ENCODE results near the gene NPSR1.

NPSR1 gene

GRCh38 chr7:34749446-34749845 lies 91.4 kb downstream of the NPSR1 start:
- no peak for ATAC-seq

GRCh38 chr7:34750209-34750608 lies 92.2 kb downstream of the NPSR1 start:
- no peak for TF ChIP-seq TCF4 (CRISPR knock-in tag; IDR thresholded peaks at IDR 0.05; ENCODE audit: borderline replicate concordance)
- ATAC-seq: no peak

More at GRCh38 chr7:34749446-34749845, 91.4 kb downstream of the NPSR1 start:
- TF ChIP-seq CREB5 (CRISPR knock-in tag; IDR thresholded peaks at IDR 0.05; ENCODE audit: low read depth) (no peak), ARNTL (CRISPR knock-in tag; IDR thresholded peaks at IDR 0.05; ENCODE audit: borderline replicate concordance, low read depth) (no peak), ISL1 (CRISPR knock-in tag; IDR thresholded peaks at IDR 0.05) (no peak), ZFP3 (CRISPR knock-in tag; IDR thresholded peaks at IDR 0.05) (no peak), PATZ1 (CRISPR knock-in tag; IDR thresholded peaks at IDR 0.05; ENCODE audit: borderline replicate concordance) (no peak), PPARA (CRISPR knock-in tag; IDR thresholded peaks at IDR 0.05; ENCODE audit: borderline replicate concordance) (no peak), GLIS3 (CRISPR knock-in tag; IDR thresholded peaks at IDR 0.05) (no peak), CSRNP3 (CRISPR knock-in tag; IDR thresholded peaks at IDR 0.05) (no peak), POU6F1 (CRISPR knock-in tag; IDR thresholded peaks at IDR 0.05; ENCODE audit: borderline replicate concordance, low read depth) (no peak)

GRCh38 chr7:34750636-34751035 lies 92.6 kb downstream of the NPSR1 start:
- TF ChIP-seq TOX (CRISPR knock-in tag; IDR thresholded peaks at IDR 0.05; ENCODE audit: borderline replicate concordance): no peak
- no peak for TF ChIP-seq ZNF70 (CRISPR knock-in tag; IDR thresholded peaks at IDR 0.05)
- TF ChIP-seq OSR1 (CRISPR knock-in tag; IDR thresholded peaks at IDR 0.05): no peak
- no peak for TF ChIP-seq ARNTL (CRISPR knock-in tag; IDR thresholded peaks at IDR 0.05; ENCODE audit: borderline replicate concordance, low read depth)
- no peak for TF ChIP-seq BACH2 (CRISPR knock-in tag; IDR thresholded peaks at IDR 0.05; ENCODE audit: borderline replicate concordance)
- no peak for TF ChIP-seq TCF4 (CRISPR knock-in tag; IDR thresholded peaks at IDR 0.05; ENCODE audit: borderline replicate concordance)
- no peak for TF ChIP-seq POU6F1 (CRISPR knock-in tag; IDR thresholded peaks at IDR 0.05; ENCODE audit: borderline replicate concordance, low read depth)
- TF ChIP-seq ZNF8 (CRISPR knock-in tag; IDR thresholded peaks at IDR 0.05): no peak
- TF ChIP-seq ZFP3 (CRISPR knock-in tag; IDR thresholded peaks at IDR 0.05): no peak
- TF ChIP-seq ZFP30 (CRISPR knock-in tag; IDR thresholded peaks at IDR 0.05): no peak
- no peak for TF ChIP-seq PPARA (CRISPR knock-in tag; IDR thresholded peaks at IDR 0.05; ENCODE audit: borderline replicate concordance)
- no peak for TF ChIP-seq SNAI2 (CRISPR knock-in tag; IDR thresholded peaks at IDR 0.05)
- TF ChIP-seq ESRRG (CRISPR knock-in tag; IDR thresholded peaks at IDR 0.05): no peak
- TF ChIP-seq TSHZ2 (CRISPR knock-in tag; IDR thresholded peaks at IDR 0.05): no peak
- no peak for TF ChIP-seq ISL1 (CRISPR knock-in tag; IDR thresholded peaks at IDR 0.05)
- no peak for TF ChIP-seq CREB5 (CRISPR knock-in tag; IDR thresholded peaks at IDR 0.05; ENCODE audit: low read depth)
- no peak for TF ChIP-seq ZC3H10 (CRISPR knock-in tag; IDR thresholded peaks at IDR 0.05)
- TF ChIP-seq PATZ1 (CRISPR knock-in tag; IDR thresholded peaks at IDR 0.05; ENCODE audit: borderline replicate concordance): no peak
- no peak for TF ChIP-seq CSDC2 (CRISPR knock-in tag; IDR thresholded peaks at IDR 0.05)
- no peak for TF ChIP-seq RARB (CRISPR knock-in tag; IDR thresholded peaks at IDR 0.05)
- ATAC-seq: no peak

Data from SK-N-SH treated with all-trans-retinoic acid at 6 μM for 48 hours (cell line).